Naive thymus-derived CD8-positive, alpha-beta T cell (primary cell): ENCODE measurements around the gene GPRC5C. TPM values are rescaled to one million over a fixed set of nuclear protein-coding genes. Genes with fewer than 3 reads are reported as not detected.

ENCODE experiments used
- ATAC-seq, 2 donors: fragments of 150-1000 bp; cut with Tn5 transposase in 1 of 2; sonication (Bioruptor Pico), chemical (Tn5 transposase) in 1 of 2; 1 replicate in 1 of 2; 2 replicates in 1 of 2; pipeline ENCODE4 v1.10.0; 2021; ENCODE audit warnings: mild to moderate bottlenecking in 2 of 2, moderate library complexity in 2 of 2
- POLR2A ChIA-PET: fragments of 350-600 bp; sonication (Branson Sonifier 250); formaldehyde crosslinking; loops from one replicate; lab custom pipeline; 2021; ENCODE audit warnings: antibody characterized with exemption; lab: Charles Lee
- DNase-seq, 10 donors: peaks; one replicate each; pipeline versions ENCODE4 v3.0.0 to v3.0.0-alpha.2; 2020 to 2022
- H3K27ac Mint-ChIP-seq, 10 donors: one replicate each; pipeline ENCODE4 v1.8.0; 2020 to 2022; ENCODE audit warnings: mild to moderate bottlenecking in 10 of 10, mixed read lengths in 10 of 10, moderate library complexity in 4 of 10, inconsistent platforms in 1 of 10
- H3K27me3 Mint-ChIP-seq, 5 donors: one replicate each; pipeline ENCODE4 v1.8.0; 2021 to 2022; ENCODE audit warnings: mixed read lengths in 5 of 5
- H3K36me3 Mint-ChIP-seq, 3 donors: one replicate each; pipeline ENCODE4 v1.8.0; 2020 to 2022; ENCODE audit warnings: mixed read lengths in 3 of 3, mild to moderate bottlenecking in 2 of 3, inconsistent platforms in 1 of 3
- H3K4me1 Mint-ChIP-seq, 4 donors: one replicate each; pipeline ENCODE4 v1.8.0; 2021 to 2022; ENCODE audit warnings: mixed read lengths in 4 of 4
- H3K4me3 Mint-ChIP-seq, 10 donors: one replicate each; pipeline ENCODE4 v1.8.0; 2020 to 2022; ENCODE audit warnings: mild to moderate bottlenecking in 10 of 10, mixed read lengths in 10 of 10, moderate library complexity in 6 of 10, inconsistent platforms in 1 of 10
- H3K9me3 Mint-ChIP-seq, 9 donors: one replicate each; pipeline ENCODE4 v1.8.0; 2020 to 2022; ENCODE audit warnings: mixed read lengths in 9 of 9, mild to moderate bottlenecking in 3 of 9, inconsistent platforms in 1 of 9, moderate library complexity in 1 of 9
- polyA plus RNA-seq, 3 donors: library from polyadenylated mRNA; unstranded; fragments of 300-500 nt; fragmentation: Illumina TruSeq; gene quantifications; one replicate each; pipeline ENCODE4 v1.2.3, GENCODE V29; 2021
- total RNA-seq, 8 experiments: library from RNA in 2 of 8; stranded (reverse) in 2 of 8; gene quantifications; one replicate each; pipeline ENCODE4 v1.2.3 and lab custom pipeline; 2021 to 2026

The GPRC5C gene
- total RNA-seq = not detected
- polyA plus RNA-seq = under 1 TPM in 1 of 3 donors, not detected in 2; 0.09 TPM
- 0 to 0.34 (median 0.04) reads per million in 6 experiments for total RNA-seq (lab: John Stamatoyannopoulos, UW)

- Mint-ChIP-seq H3K9me3 (peaks cover 0 to 6% (median 0%) of the 10 kb centered on the region in 9 donors), H3K27me3 (peaks cover 15 to 61% (median 43%) of the 10 kb centered on the region in 5 donors)
- POLR2A ChIA-PET = no interaction called here
Observed at GRCh38 chr17:74431568-74432423, at the start of gene GPRC5C. TSS of gene GPRC5C (plus strand) at chr17:74432088. CDS start at chr17:74439777, 7,689 bp downstream.

GRCh38 chr17:74383141-74383540 lies 48.7 kb upstream of the GPRC5C start:
- H3K36me3 Mint-ChIP-seq = no peaks in the 10 kb centered on the region

More at GRCh38 chr17:74431568-74432423, at the start of gene GPRC5C:
- H3K27ac Mint-ChIP-seq = peak within 1 kb of the TSS in 1 of 10 donors; percentile 13
- peak; percentile 70 to 80 for ATAC-seq
- peak within 1 kb of the TSS in 9 of 10 donors; percentile 41 to 73 (median 57) for H3K4me3 Mint-ChIP-seq
- no peaks in the 10 kb centered on the region for H3K36me3 Mint-ChIP-seq
- peaks cover 2 to 17% (median 13%) of the 10 kb centered on the region in 4 donors for H3K4me1 Mint-ChIP-seq
- DNase-seq = peak in 2 of 10 donors; percentile 16 to 28

GRCh38 chr17:74385201-74385600 lies 46.7 kb upstream of the GPRC5C start:
- no peaks in the 10 kb centered on the region for H3K36me3 Mint-ChIP-seq

More at GRCh38 chr17:74383141-74383540, 48.7 kb upstream of the GPRC5C start:
- POLR2A ChIA-PET = interaction anchor here (0.6 kb wide), 1 partner anchor 12 kb away, joined by 4 read pairs; no protein-coding TSS in a partner anchor
- ATAC-seq = no peak
- no peak overlapping the region for H3K4me3 Mint-ChIP-seq
- H3K9me3 Mint-ChIP-seq = no peaks in the 10 kb centered on the region
- H3K27ac Mint-ChIP-seq = no peak overlapping the region
- peaks cover 0 to 3% (median 0%) of the 10 kb centered on the region in 5 donors for H3K27me3 Mint-ChIP-seq
- H3K4me1 Mint-ChIP-seq = peaks cover 3 to 11% (median 10%) of the 10 kb centered on the region in 4 donors
- DNase-seq = no peak

GRCh38 chr17:74386386-74386785 lies 45.5 kb upstream of the GPRC5C start:
- H3K4me3 Mint-ChIP-seq = no peak overlapping the region
- H3K9me3 Mint-ChIP-seq = no peaks in the 10 kb centered on the region
- POLR2A ChIA-PET = no interaction called here
- DNase-seq (no peak), ATAC-seq (no peak)
- H3K36me3 Mint-ChIP-seq = no peaks in the 10 kb centered on the region
- peaks cover 0 to 10% (median 0%) of the 10 kb centered on the region in 5 donors for H3K27me3 Mint-ChIP-seq
- no peak overlapping the region for H3K27ac Mint-ChIP-seq
- no peaks in the 10 kb centered on the region for H3K4me1 Mint-ChIP-seq

More at GRCh38 chr17:74385201-74385600, 46.7 kb upstream of the GPRC5C start:
- no peak overlapping the region for H3K4me3 Mint-ChIP-seq
- ATAC-seq = no peak
- POLR2A ChIA-PET = no interaction called here
- DNase-seq = no peak
- H3K9me3 Mint-ChIP-seq = no peaks in the 10 kb centered on the region
- peaks cover 2 to 5% (median 3%) of the 10 kb centered on the region in 4 donors for H3K4me1 Mint-ChIP-seq
- peaks cover 0 to 8% (median 0%) of the 10 kb centered on the region in 5 donors for H3K27me3 Mint-ChIP-seq
- H3K27ac Mint-ChIP-seq = no peak overlapping the region

- Mint-ChIP-seq H3K27ac (no peak overlapping the region), H3K4me1 (no peaks in the 10 kb centered on the region), H3K9me3 (no peaks in the 10 kb centered on the region), H3K27me3 (peaks cover 0 to 10% (median 0%) of the 10 kb centered on the region in 5 donors), H3K36me3 (no peaks in the 10 kb centered on the region), H3K4me3 (no peak overlapping the region)
- no peak for DNase-seq
- POLR2A ChIA-PET = no interaction called here
- no peak for ATAC-seq
Observed at GRCh38 chr17:74387365-74388218, 44.3 kb upstream of the GPRC5C start.

DNA sequence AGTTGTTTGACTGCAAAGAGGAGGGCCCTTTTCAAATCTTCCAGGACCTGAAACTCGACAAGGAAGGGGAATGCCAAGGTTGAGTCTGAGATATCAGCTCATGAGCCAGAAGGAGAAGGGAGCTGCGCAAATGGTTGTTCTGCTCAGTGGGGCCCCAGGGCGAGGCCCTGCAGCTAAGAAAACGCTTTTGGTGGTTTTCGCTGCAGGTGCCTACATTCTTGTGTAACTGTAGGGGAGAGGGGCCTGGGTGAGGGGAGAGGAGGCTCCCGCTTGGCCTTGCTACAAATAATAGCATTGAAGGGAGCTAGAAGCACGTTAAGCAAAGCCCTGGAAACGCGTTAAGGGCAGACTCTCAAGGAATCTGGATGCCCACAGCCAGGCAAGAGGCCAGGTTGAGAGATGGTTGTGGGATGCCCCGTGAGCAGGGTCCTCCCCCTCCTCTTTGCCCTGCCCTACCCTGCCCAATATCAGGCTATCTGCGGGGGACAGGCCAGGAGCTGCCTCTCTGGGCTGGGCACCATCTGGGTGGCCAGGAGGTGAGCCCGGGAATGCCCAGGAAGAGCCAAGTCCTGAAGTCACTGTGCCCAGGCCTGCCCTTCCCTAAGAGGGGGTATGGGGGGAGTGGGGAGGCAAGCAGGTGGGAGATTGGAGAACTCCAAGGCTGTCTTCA lies 42.7 kb upstream of the GPRC5C start:
- ATAC-seq (no peak), DNase-seq (no peak)
- Mint-ChIP-seq H3K36me3 (no peaks in the 10 kb centered on the region), H3K27ac (peak overlapping the region in 1 of 10 donors; percentile 0), H3K27me3 (peaks cover 0 to 10% (median 0%) of the 10 kb centered on the region in 5 donors), H3K4me1 (no peaks in the 10 kb centered on the region), H3K9me3 (no peaks in the 10 kb centered on the region), H3K4me3 (no peak overlapping the region)
- POLR2A ChIA-PET = no interaction called here

- POLR2A ChIA-PET = interaction anchor here (0.7 kb wide), 1 partner anchor 469 kb away, joined by 3 read pairs; the partner anchor contains the start of gene GRIN2C
- DNase-seq = no peak
- H3K27me3 Mint-ChIP-seq = peaks cover 0 to 10% (median 0%) of the 10 kb centered on the region in 5 donors
- no peak for ATAC-seq
- no peaks in the 10 kb centered on the region for H3K4me1 Mint-ChIP-seq
- H3K9me3 Mint-ChIP-seq = no peaks in the 10 kb centered on the region
- H3K4me3 Mint-ChIP-seq = no peak overlapping the region
- H3K36me3 Mint-ChIP-seq = no peaks in the 10 kb centered on the region
- peak overlapping the region in 1 of 10 donors; percentile 62 for H3K27ac Mint-ChIP-seq
Observed at GRCh38 chr17:74389937-74390679, 41.8 kb upstream of the GPRC5C start.

DNA sequence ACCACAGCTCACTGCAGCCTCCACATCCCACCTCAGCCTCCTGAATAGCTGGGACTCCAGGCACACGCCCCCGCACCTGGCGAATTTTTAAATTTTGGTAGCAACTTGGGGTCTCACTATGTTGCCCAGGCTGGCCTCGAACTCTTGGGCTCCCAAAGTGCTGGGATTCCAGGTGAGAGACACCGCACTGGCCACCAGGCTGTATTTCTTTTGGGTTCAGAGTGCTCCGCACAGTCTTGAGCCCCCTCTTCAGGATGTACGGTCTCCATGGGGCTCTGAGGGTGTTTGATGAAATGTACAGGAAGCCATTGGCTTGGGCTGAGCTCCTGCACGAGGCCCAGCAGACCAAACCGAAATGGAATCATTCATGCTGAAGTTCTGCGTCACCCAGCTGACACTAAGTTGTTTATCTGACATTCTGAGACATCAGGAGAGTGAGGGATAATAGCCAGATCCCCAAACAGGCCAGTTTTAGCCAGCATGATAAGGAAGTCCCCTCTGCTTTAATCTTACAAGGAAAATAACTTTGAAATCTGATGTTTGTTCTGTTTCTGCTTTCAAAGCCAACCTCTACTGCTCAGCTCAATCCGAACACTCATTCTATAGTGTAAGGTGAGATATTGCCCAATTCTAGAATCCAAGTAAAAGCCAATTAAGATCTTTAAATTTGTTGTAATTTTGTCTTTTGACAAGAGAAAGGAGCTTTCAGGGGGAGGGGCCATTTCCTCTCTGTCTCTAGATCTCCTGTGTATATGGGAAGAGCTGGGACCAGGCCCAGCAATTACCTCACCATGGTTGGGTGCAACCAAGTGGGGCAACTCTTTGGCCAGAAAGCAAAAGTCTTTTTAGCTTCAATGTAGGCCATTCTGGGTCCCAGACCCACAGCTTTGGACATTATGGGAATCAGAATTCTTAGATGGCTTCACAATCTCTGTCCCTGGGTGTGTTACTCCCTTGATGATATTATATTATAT lies 40.9 kb upstream of the GPRC5C start:
- POLR2A ChIA-PET = interaction anchor here (0.7 kb wide), 1 partner anchor 469 kb away, joined by 3 read pairs; the partner anchor contains the start of gene GRIN2C

GRCh38 chr17:74391771-74392170 lies 40.1 kb upstream of the GPRC5C start:
- Mint-ChIP-seq H3K4me3 (no peak overlapping the region), H3K27me3 (peaks cover 0 to 7% (median 4%) of the 10 kb centered on the region in 5 donors), H3K36me3 (no peaks in the 10 kb centered on the region), H3K4me1 (no peaks in the 10 kb centered on the region), H3K27ac (no peak overlapping the region), H3K9me3 (no peaks in the 10 kb centered on the region)
- POLR2A ChIA-PET = no interaction called here
- ATAC-seq = no peak
- peak in 1 of 10 donors; percentile 15 for DNase-seq

More for the DNA sequence above, 40.9 kb upstream of the GPRC5C start:
- Mint-ChIP-seq H3K36me3 (no peaks in the 10 kb centered on the region), H3K4me3 (no peak overlapping the region), H3K27ac (no peak overlapping the region), H3K27me3 (peaks cover 0 to 7% (median 4%) of the 10 kb centered on the region in 5 donors), H3K9me3 (no peaks in the 10 kb centered on the region), H3K4me1 (no peaks in the 10 kb centered on the region)
- DNase-seq (no peak), ATAC-seq (no peak)

GRCh38 chr17:74392848-74393247 lies 39.0 kb upstream of the GPRC5C start:
- ATAC-seq = no peak
- Mint-ChIP-seq H3K4me3 (no peak overlapping the region), H3K4me1 (no peaks in the 10 kb centered on the region), H3K27ac (no peak overlapping the region), H3K9me3 (no peaks in the 10 kb centered on the region), H3K27me3 (peaks cover 0 to 7% (median 4%) of the 10 kb centered on the region in 5 donors), H3K36me3 (no peaks in the 10 kb centered on the region)
- POLR2A ChIA-PET = no interaction called here
- peak in 1 of 10 donors; percentile 15 for DNase-seq
